Karpas-422 (cell line): Measurements from ENCODE around the gene CTIF. TPM values are rescaled to one million over a fixed set of nuclear protein-coding genes. Genes with fewer than 3 reads are reported as not detected.

ENCODE experiments used
- DNase-seq: peaks from one replicate; pipeline ENCODE4 v3.0.0-alpha.2; 2015
- H2AFZ ChIP-seq: fragments of 200-600 bp; sonication (generic); 2 replicates; pipeline ENCODE4 v1.6.1; 2014; ENCODE audit warnings: antibody characterized with exemption, low read length, mixed read lengths
- H3K27ac ChIP-seq: fragments of 200-600 bp; sonication (generic); 2 replicates; pipeline ENCODE4 v1.5.1; 2014; ENCODE audit warnings: mild to moderate bottlenecking, low read length, moderate library complexity
- H3K27me3 ChIP-seq: fragments of 200-600 bp; sonication (generic); 2 replicates; pipeline ENCODE4 v1.6.1; 2014; ENCODE audit warnings: low read length, mixed read lengths
- H3K36me3 ChIP-seq: fragments of 200-600 bp; sonication (generic); 2 replicates; pipeline ENCODE4 v1.6.1; 2014; ENCODE audit warnings: low read length, mixed read lengths; ENCODE audit not compliant: insufficient read depth
- H3K4me1 ChIP-seq: fragments of 200-600 bp; sonication (generic); 2 replicates; pipeline ENCODE4 v1.6.1; 2014; ENCODE audit warnings: mild to moderate bottlenecking, low read length, mixed read lengths
- H3K4me2 ChIP-seq: fragments of 200-600 bp; sonication (generic); 2 replicates; pipeline ENCODE4 v1.6.1; 2014; ENCODE audit warnings: low read length, low read depth, mild to moderate bottlenecking; ENCODE audit not compliant: poor library complexity, severe bottlenecking
- H3K4me3 ChIP-seq: fragments of 200-600 bp; sonication (generic); 2 replicates; pipeline ENCODE4 v1.5.1; 2014; ENCODE audit warnings: mild to moderate bottlenecking, antibody characterized with exemption, low read length, mixed read lengths
- H3K79me2 ChIP-seq: fragments of 200-600 bp; sonication (generic); 2 replicates; pipeline ENCODE4 v1.6.1; 2014; ENCODE audit warnings: mild to moderate bottlenecking, low read length, mixed read lengths
- H3K9ac ChIP-seq: fragments of 200-600 bp; sonication (generic); 2 replicates; pipeline ENCODE4 v1.6.0; 2014; ENCODE audit warnings: low read length
- H3K9me2 ChIP-seq: fragments of 200-600 bp; sonication (generic), shearing (Covaris generic); replicated peaks from 2 replicates; pipeline ENCODE4 v1.6.0; 2014; ENCODE audit warnings: mild to moderate bottlenecking, low read length, moderate library complexity; ENCODE audit not compliant: insufficient read depth
- H3K9me3 ChIP-seq: fragments of 300-700, 200-600 bp; sonication (generic); 2 replicates; pipeline ENCODE4 v1.6.1; 2014; ENCODE audit warnings: low read length, mixed read lengths
- H4K20me1 ChIP-seq: fragments of 200-600 bp; sonication (generic); 2 replicates; pipeline ENCODE4 v1.6.1; 2014; ENCODE audit warnings: mild to moderate bottlenecking, antibody characterized with exemption, low read length, low read depth; ENCODE audit not compliant: insufficient read depth
- total RNA-seq: library from RNA; depleted of rRNA; stranded (reverse); fragments of >200 nt; shearing (Covaris generic); gene quantifications from 2 replicates; pipeline ENCODE4 v1.2.3, GENCODE V29; 2014; ENCODE audit warnings: low replicate concordance

Gene CTIF
- total RNA-seq, 1 experiment from 2014 or later = 0.60 TPM

GRCh38 chr18:48672671-48673340, 134.0 kb downstream of the CTIF start:
- no peak for DNase-seq
- no peaks in the 10 kb centered on the region; the same call in 1 of the 2 replicates for H3K36me3 ChIP-seq
- H3K4me2 ChIP-seq = no peak overlapping the region
- H4K20me1 ChIP-seq = no peaks in the 10 kb centered on the region
- no peak overlapping the region for H2AFZ ChIP-seq
- H3K9me2 ChIP-seq = no peaks in the 10 kb centered on the region
- H3K4me3 ChIP-seq = no peak overlapping the region
- H3K79me2 ChIP-seq = no peaks in the 10 kb centered on the region
- no peaks in the 10 kb centered on the region for H3K9me3 ChIP-seq
- no peak overlapping the region for H3K9ac ChIP-seq
- H3K4me1 ChIP-seq = peaks cover 53% of the 10 kb centered on the region
- H3K27me3 ChIP-seq = no peaks in the 10 kb centered on the region
- H3K27ac ChIP-seq = no peak overlapping the region

GRCh38 chr18:48673456-48673852, 134.6 kb downstream of the CTIF start:
- no peaks in the 10 kb centered on the region; the same call in 1 of the 2 replicates for H3K36me3 ChIP-seq
- no peak overlapping the region for H2AFZ ChIP-seq
- H3K9me3 ChIP-seq = no peaks in the 10 kb centered on the region
- no peaks in the 10 kb centered on the region for H3K9me2 ChIP-seq
- H3K4me3 ChIP-seq = no peak overlapping the region
- H3K4me1 ChIP-seq = peaks cover 46% of the 10 kb centered on the region
- no peaks in the 10 kb centered on the region for H4K20me1 ChIP-seq
- no peak for DNase-seq
- H3K4me2 ChIP-seq = peak overlapping the region; percentile 34
- no peaks in the 10 kb centered on the region for H3K79me2 ChIP-seq
- H3K27me3 ChIP-seq = no peaks in the 10 kb centered on the region
- H3K9ac ChIP-seq = no peak overlapping the region
- no peak overlapping the region for H3K27ac ChIP-seq

GRCh38 chr18:48673853-48674721, 135.3 kb downstream of the CTIF start:
- Histone ChIP-seq H3K9ac (peak overlapping the region; percentile 13; the same call in 1 of the 2 replicates), H3K79me2 (no peaks in the 10 kb centered on the region), H3K4me2 (peak overlapping the region; percentile 34), H3K4me3 (no peak overlapping the region), H3K27me3 (no peaks in the 10 kb centered on the region), H3K4me1 (peaks cover 40% of the 10 kb centered on the region), H3K27ac (0 out of 2 replicates have a peak overlapping the region, but pooled peaks have one; percentile 17), H3K9me3 (no peaks in the 10 kb centered on the region), H4K20me1 (no peaks in the 10 kb centered on the region), H3K9me2 (no peaks in the 10 kb centered on the region), H3K36me3 (no peaks in the 10 kb centered on the region; the same call in 1 of the 2 replicates), H2AFZ (peak overlapping the region; percentile 37; the same call in 1 of the 2 replicates)
- peak; percentile 75 for DNase-seq

- Histone ChIP-seq H3K79me2 (no peaks in the 10 kb centered on the region), H3K4me3 (no peak overlapping the region), H3K4me2 (peak overlapping the region; percentile 34)
These were observed 136.0 kb downstream of the CTIF start for GRCh38 chr18:48674758-48675351.

GRCh38 chr18:48675352-48675761, 136.5 kb downstream of the CTIF start:
- H3K9me2 ChIP-seq = no peaks in the 10 kb centered on the region
- peaks cover 29% of the 10 kb centered on the region for H3K4me1 ChIP-seq
- H3K4me2 ChIP-seq = peak overlapping the region; percentile 5
- no peaks in the 10 kb centered on the region for H3K27me3 ChIP-seq
- no peak overlapping the region for H2AFZ ChIP-seq
- no peaks in the 10 kb centered on the region for H4K20me1 ChIP-seq
- no peak overlapping the region for H3K27ac ChIP-seq
- H3K9me3 ChIP-seq = no peaks in the 10 kb centered on the region
- H3K9ac ChIP-seq = no peak overlapping the region
- DNase-seq = peak; percentile 91
- H3K79me2 ChIP-seq = no peaks in the 10 kb centered on the region
- H3K36me3 ChIP-seq = no peaks in the 10 kb centered on the region; the same call in 1 of the 2 replicates
- no peak overlapping the region for H3K4me3 ChIP-seq

More at GRCh38 chr18:48674758-48675351, 136.0 kb downstream of the CTIF start:
- Histone ChIP-seq H3K27me3 (no peaks in the 10 kb centered on the region), H3K9me3 (no peaks in the 10 kb centered on the region), H4K20me1 (no peaks in the 10 kb centered on the region), H3K27ac (no peak overlapping the region), H3K4me1 (peaks cover 34% of the 10 kb centered on the region), H3K9ac (peak overlapping the region; percentile 13; the same call in 1 of the 2 replicates), H3K9me2 (no peaks in the 10 kb centered on the region), H3K36me3 (no peaks in the 10 kb centered on the region; the same call in 1 of the 2 replicates), H2AFZ (no peak overlapping the region)
- no peak for DNase-seq

- Histone ChIP-seq H3K9ac (no peak overlapping the region), H2AFZ (no peak overlapping the region), H3K4me1 (peaks cover 28% of the 10 kb centered on the region), H4K20me1 (no peaks in the 10 kb centered on the region), H3K27ac (no peak overlapping the region), H3K9me2 (no peaks in the 10 kb centered on the region), H3K9me3 (no peaks in the 10 kb centered on the region), H3K27me3 (no peaks in the 10 kb centered on the region), H3K36me3 (no peaks in the 10 kb centered on the region; the same call in 1 of the 2 replicates), H3K79me2 (no peaks in the 10 kb centered on the region), H3K4me2 (no peak overlapping the region), H3K4me3 (no peak overlapping the region)
- DNase-seq = no peak
These were observed 137.1 kb downstream of the CTIF start for GRCh38 chr18:48675912-48676311.

- H3K4me2 ChIP-seq = no peak overlapping the region
- H3K9me2 ChIP-seq = no peaks in the 10 kb centered on the region
- H3K27me3 ChIP-seq = no peaks in the 10 kb centered on the region
- no peaks in the 10 kb centered on the region for H3K9me3 ChIP-seq
- no peaks in the 10 kb centered on the region for H3K79me2 ChIP-seq
- H3K36me3 ChIP-seq = no peaks in the 10 kb centered on the region; the same call in 1 of the 2 replicates
- H3K27ac ChIP-seq = no peak overlapping the region
- DNase-seq = no peak
- H4K20me1 ChIP-seq = no peaks in the 10 kb centered on the region
- no peak overlapping the region for H3K4me3 ChIP-seq
- H3K9ac ChIP-seq = no peak overlapping the region
- H3K4me1 ChIP-seq = peaks cover 28% of the 10 kb centered on the region
- no peak overlapping the region for H2AFZ ChIP-seq
These were observed 137.5 kb downstream of the CTIF start for GRCh38 chr18:48676346-48676745.
